SIG-M5 (cell line): ENCODE measurements around the gene KLF13.
"Not testable (repeated sequence)": the region's sequence is repeated elsewhere in the genome, so short reads cannot be mapped to it uniquely, and the experiment has no call there.

Experiments
- DNase-seq: peaks from one replicate; lab custom pipeline; 2025; lab: John Stamatoyannopoulos, UW

Gene KLF13

GRCh38 chr15:31345606-31346366 is 19.2 kb downstream of the KLF13 start:
- DNase-seq, result no peak

GRCh38 chr15:31346367-31347066 is 19.9 kb downstream of the KLF13 start:
- DNase-seq, result no peak

- no peak for DNase-seq
Measured at GRCh38 chr15:31347067-31347975, 20.7 kb downstream of the KLF13 start.

GRCh38 chr15:31347981-31348803 is 21.6 kb downstream of the KLF13 start:
- no peak for DNase-seq

- DNase-seq, result no peak
Measured at GRCh38 chr15:31349233-31350141, 22.9 kb downstream of the KLF13 start.

- DNase-seq, result no peak
Measured at GRCh38 chr15:31350771-31351170, 24.1 kb downstream of the KLF13 start.

GRCh38 chr15:31352339-31352751 is 25.7 kb downstream of the KLF13 start:
- DNase-seq, result no peak

- peak; percentile 61 for DNase-seq
Measured at GRCh38 chr15:31352911-31353811, 26.5 kb downstream of the KLF13 start.

GRCh38 chr15:31353931-31354330 is 27.3 kb downstream of the KLF13 start:
- DNase-seq, result no peak

GRCh38 chr15:31356097-31356496 is 29.5 kb downstream of the KLF13 start:
- not testable (repeated sequence) for DNase-seq

- DNase-seq, result no peak
Measured at GRCh38 chr15:31357148-31357547, 30.5 kb downstream of the KLF13 start.

- no peak for DNase-seq
Measured at GRCh38 chr15:31358163-31358562, 31.5 kb downstream of the KLF13 start.

- no peak for DNase-seq
Measured at GRCh38 chr15:31358957-31359701, 32.5 kb downstream of the KLF13 start.

- no peak for DNase-seq
Measured at GRCh38 chr15:31359702-31360111, 33.1 kb downstream of the KLF13 start.

- DNase-seq, result no peak
Measured at GRCh38 chr15:31360158-31360561, 33.5 kb downstream of the KLF13 start.

- DNase-seq, result peak; percentile 20
Measured at GRCh38 chr15:31360843-31361763, 34.5 kb downstream of the KLF13 start.

GRCh38 chr15:31361764-31362515 is 35.3 kb downstream of the KLF13 start:
- no peak for DNase-seq
